DOHH2 (cell line): ENCODE measurements around the gene IER5.

Experiments used
- CTCF ChIP-seq: fragments of 200-600 bp; sonication (generic); IDR thresholded peaks from one replicate; pipeline ENCODE4 v1.5.1; 2014; ENCODE audit warnings: antibody characterized with exemption, mild to moderate bottlenecking, low read depth, low read length; ENCODE audit not compliant: poor library complexity, severe bottlenecking
- EZH2phosphoT487 ChIP-seq: fragments of 200-600 bp; sonication (generic); IDR thresholded peaks from 2 replicates; pipeline ENCODE4 v1.6.1; 2017; ENCODE audit warnings: borderline replicate concordance, mild to moderate bottlenecking, antibody characterized with exemption, low read length, moderate library complexity, mixed read lengths

- TF ChIP-seq CTCF (no peak), EZH2phosphoT487 (no peak)
Measured at GRCh38 chr1:181126289-181126688, 37.8 kb downstream of the IER5 start.
